IPS-18a (cell line): Measurements from ENCODE around the gene LMAN2.
"Not testable (repeated sequence)": the region's sequence is repeated elsewhere in the genome, so short reads cannot be mapped to it uniquely, and the experiment has no call there.

ENCODE experiments used
- H3K27ac ChIP-seq: one replicate; pipeline ENCODE4 v1.5.1; 2013; ENCODE audit warnings: low read length
- H3K27me3 ChIP-seq: one replicate; pipeline ENCODE4 v1.6.1; 2013; ENCODE audit warnings: mild to moderate bottlenecking, low read length; ENCODE audit not compliant: control insufficient read depth, insufficient read depth
- H3K36me3 ChIP-seq: one replicate; pipeline ENCODE4 v1.6.1; 2013; ENCODE audit warnings: low read depth, low read length; ENCODE audit not compliant: control insufficient read depth
- H3K4me1 ChIP-seq: one replicate; pipeline ENCODE4 v1.6.1; 2013; ENCODE audit warnings: low read depth, low read length; ENCODE audit not compliant: control insufficient read depth
- H3K4me3 ChIP-seq: one replicate; pipeline ENCODE4 v1.5.1; 2013; ENCODE audit warnings: low read length
- H3K9ac ChIP-seq: one replicate; pipeline ENCODE4 v1.6.1; 2013; ENCODE audit warnings: mild to moderate bottlenecking, low read length, moderate library complexity
- H3K9me3 ChIP-seq: one replicate; pipeline ENCODE4 v1.6.1; 2013; ENCODE audit warnings: low read depth, low read length; ENCODE audit not compliant: control insufficient read depth

LMAN2 gene

GRCh38 chr5:177311723-177312648 is 39.5 kb downstream of the LMAN2 start, which contains the start of gene MXD3:
MXD3 (minus strand) TSS chr5:177311898; CDS start chr5:177311830, 68 bp downstream.
- Histone ChIP-seq H3K4me3 (peak within 1 kb of the TSS; percentile 82), H3K27ac (no peak within 1 kb of the TSS), H3K9ac (peak within 1 kb of the TSS; percentile 86), H3K9me3 (no peaks in the 10 kb centered on the region), H3K4me1 (peaks cover 4% of the 10 kb centered on the region), H3K36me3 (peaks cover under 1% of the 10 kb centered on the region), H3K27me3 (no peaks in the 10 kb centered on the region)

- no peaks in the 10 kb centered on the region for H3K9me3 ChIP-seq
- H3K4me1 ChIP-seq: peaks cover 4% of the 10 kb centered on the region
- H3K9ac ChIP-seq: peak overlapping the region; percentile 86
- H3K36me3 ChIP-seq: peaks cover 7% of the 10 kb centered on the region
- H3K27me3 ChIP-seq: no peaks in the 10 kb centered on the region
- H3K27ac ChIP-seq: no peak overlapping the region
- H3K4me3 ChIP-seq: peak overlapping the region; percentile 82
Measured at GRCh38 chr5:177311392-177311722, 40.1 kb downstream of the LMAN2 start.

GRCh38 chr5:177310757-177311391 is 40.6 kb downstream of the LMAN2 start:
- peaks cover 11% of the 10 kb centered on the region for H3K36me3 ChIP-seq
- no peak overlapping the region for H3K27ac ChIP-seq
- H3K27me3 ChIP-seq: no peaks in the 10 kb centered on the region
- no peak overlapping the region for H3K9ac ChIP-seq
- H3K4me3 ChIP-seq: peak overlapping the region; percentile 82
- H3K4me1 ChIP-seq: peaks cover 4% of the 10 kb centered on the region
- H3K9me3 ChIP-seq: no peaks in the 10 kb centered on the region

- no peak overlapping the region for H3K4me3 ChIP-seq
- H3K4me1 ChIP-seq: peaks cover 4% of the 10 kb centered on the region
- no peak overlapping the region for H3K9ac ChIP-seq
- H3K36me3 ChIP-seq: peaks cover 17% of the 10 kb centered on the region
- H3K9me3 ChIP-seq: no peaks in the 10 kb centered on the region
- no peak overlapping the region for H3K27ac ChIP-seq
- H3K27me3 ChIP-seq: no peaks in the 10 kb centered on the region
Measured at GRCh38 chr5:177310332-177310731, 41.1 kb downstream of the LMAN2 start.

- H3K36me3 ChIP-seq: peaks cover 22% of the 10 kb centered on the region
- H3K4me1 ChIP-seq: peaks cover 8% of the 10 kb centered on the region
- H3K9me3 ChIP-seq: no peaks in the 10 kb centered on the region
- H3K27me3 ChIP-seq: no peaks in the 10 kb centered on the region
- H3K27ac ChIP-seq: no peak overlapping the region
- no peak overlapping the region for H3K4me3 ChIP-seq
- H3K9ac ChIP-seq: no peak overlapping the region
Measured at GRCh38 chr5:177309351-177310191, 41.9 kb downstream of the LMAN2 start.

- Histone ChIP-seq H3K27ac (no peak overlapping the region), H3K4me1 (peaks cover 10% of the 10 kb centered on the region), H3K9ac (no peak overlapping the region), H3K9me3 (no peaks in the 10 kb centered on the region), H3K4me3 (no peak overlapping the region), H3K36me3 (peaks cover 22% of the 10 kb centered on the region), H3K27me3 (no peaks in the 10 kb centered on the region)
Measured at GRCh38 chr5:177308740-177309139, 42.7 kb downstream of the LMAN2 start.

GRCh38 chr5:177307544-177308363 is 43.7 kb downstream of the LMAN2 start:
- Histone ChIP-seq H3K4me1 (peaks cover 10% of the 10 kb centered on the region), H3K4me3 (no peak overlapping the region), H3K27ac (no peak overlapping the region), H3K36me3 (peaks cover 22% of the 10 kb centered on the region), H3K27me3 (no peaks in the 10 kb centered on the region), H3K9me3 (no peaks in the 10 kb centered on the region), H3K9ac (no peak overlapping the region)

DNA sequence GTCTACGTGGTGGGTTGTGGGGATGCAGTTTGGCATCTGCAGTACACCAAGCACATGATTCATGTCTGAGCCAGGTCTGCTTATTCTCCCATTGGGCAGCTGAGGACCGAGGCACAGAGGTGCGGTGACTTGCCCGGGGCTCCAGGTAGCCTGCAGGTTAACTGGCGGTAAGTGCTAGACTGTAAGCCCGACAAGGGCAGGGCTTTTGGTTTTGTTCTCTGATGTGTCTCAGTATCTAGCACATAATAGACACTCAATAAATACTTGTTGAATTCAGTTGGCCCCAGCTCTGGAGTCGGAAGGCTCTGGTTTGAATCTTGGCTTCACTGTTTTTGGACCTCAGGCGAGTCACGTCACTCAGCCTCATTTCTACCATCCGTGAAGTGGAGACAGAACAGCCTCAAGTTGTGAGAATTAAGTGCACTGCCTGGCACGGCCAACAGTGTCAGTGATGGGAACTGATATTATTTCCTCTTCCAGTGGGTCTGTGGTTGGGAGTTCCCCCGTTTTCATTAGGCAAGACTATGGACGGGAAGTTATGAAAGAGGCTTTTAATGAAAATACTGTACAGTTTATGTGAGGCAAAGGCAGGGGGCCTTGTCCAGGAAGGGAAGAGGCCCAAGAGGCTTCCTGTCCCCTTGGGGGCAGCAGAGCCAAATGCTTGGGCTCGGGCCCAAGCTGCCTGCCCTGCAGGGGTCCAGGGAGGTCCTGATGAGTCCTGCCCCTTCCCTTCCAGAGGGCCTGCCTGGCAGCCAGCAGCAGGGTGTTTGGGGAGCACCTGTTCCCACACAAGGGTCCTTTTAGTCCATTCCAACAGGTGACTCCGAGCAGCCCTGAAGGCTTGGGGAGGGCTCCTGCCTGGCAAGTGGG is 44.6 kb downstream of the LMAN2 start:
- no peaks in the 10 kb centered on the region for H3K27me3 ChIP-seq
- no peak overlapping the region for H3K4me3 ChIP-seq
- H3K27ac ChIP-seq: no peak overlapping the region
- no peaks in the 10 kb centered on the region for H3K9me3 ChIP-seq
- peaks cover 10% of the 10 kb centered on the region for H3K4me1 ChIP-seq
- H3K36me3 ChIP-seq: peaks cover 22% of the 10 kb centered on the region
- H3K9ac ChIP-seq: no peak overlapping the region

GRCh38 chr5:177306103-177306640 is 45.3 kb downstream of the LMAN2 start:
- H3K36me3 ChIP-seq: peaks cover 22% of the 10 kb centered on the region
- not testable (repeated sequence) for H3K9me3 ChIP-seq, H3K4me3 ChIP-seq, H3K27ac ChIP-seq, H3K4me1 ChIP-seq, H3K9ac ChIP-seq, H3K27me3 ChIP-seq
